Endodermal cell (in vitro differentiated cells): ENCODE results near the gene PIP4K2C. TPM values are rescaled to one million over a fixed set of nuclear protein-coding genes. Genes with fewer than 3 reads are reported as not detected.

ENCODE experiments used
- DNase-seq: peaks from one replicate; pipeline ENCODE4 v3.0.0-alpha.2; 2017
- H3K27ac ChIP-seq: 2 replicates; pipeline ENCODE4 v1.5.1; 2013; ENCODE audit warnings: mild to moderate bottlenecking, low read depth, low read length, moderate library complexity
- H3K27me3 ChIP-seq: 2 replicates; pipeline ENCODE4 v1.6.1; 2013; ENCODE audit warnings: mild to moderate bottlenecking, low read length, moderate library complexity; ENCODE audit not compliant: insufficient read depth, control insufficient read depth, poor library complexity, severe bottlenecking
- H3K36me3 ChIP-seq: 2 replicates; pipeline ENCODE4 v1.7.0; 2013; ENCODE audit warnings: mild to moderate bottlenecking, low read length, moderate library complexity; ENCODE audit not compliant: control insufficient read depth, insufficient read depth
- H3K4me1 ChIP-seq: one replicate; pipeline ENCODE4 v1.7.0; 2013; ENCODE audit warnings: low read length; ENCODE audit not compliant: control insufficient read depth, insufficient read depth
- H3K4me3 ChIP-seq: 2 replicates; pipeline ENCODE4 v1.5.1; 2013; ENCODE audit warnings: mild to moderate bottlenecking, low read length, moderate library complexity
- H3K9ac ChIP-seq: 2 replicates; pipeline ENCODE4 v1.6.1; 2013; ENCODE audit warnings: mild to moderate bottlenecking, low read length, moderate library complexity; ENCODE audit not compliant: poor library complexity, severe bottlenecking; ENCODE audit errors: extremely low read depth
- H3K9me3 ChIP-seq: 2 replicates; pipeline ENCODE4 v1.6.1; 2013; ENCODE audit warnings: mild to moderate bottlenecking, low read length, moderate library complexity; ENCODE audit not compliant: control insufficient read depth
- H3K27ac Mint-ChIP-seq: 2 replicates; pipeline ENCODE4 v1.8.0; 2020; ENCODE audit warnings: mixed read lengths
- H3K27me3 Mint-ChIP-seq: 2 replicates; pipeline ENCODE4 v1.8.0; 2021; ENCODE audit warnings: mild to moderate bottlenecking, mixed read lengths; ENCODE audit not compliant: insufficient read depth
- H3K36me3 Mint-ChIP-seq: 2 replicates; pipeline ENCODE4 v1.8.0; 2020; ENCODE audit warnings: low read depth, mixed read lengths
- H3K4me1 Mint-ChIP-seq: 2 replicates; pipeline ENCODE4 v1.8.0; 2020; ENCODE audit warnings: mixed read lengths
- H3K4me3 Mint-ChIP-seq: 2 replicates; pipeline ENCODE4 v1.8.0; 2020; ENCODE audit warnings: mild to moderate bottlenecking, moderate library complexity, mixed read lengths
- H3K9me3 Mint-ChIP-seq: 2 replicates; pipeline ENCODE4 v1.8.0; 2020; ENCODE audit warnings: mild to moderate bottlenecking, mixed read lengths
- WGBS, 2 experiments: methylation state at CpG; one replicate each; pipeline versions ENCODE4 v1.1.5 to v1.1.7; 2013; ENCODE audit warnings: missing lambda C conversion rate in 2 of 2, mixed read lengths in 1 of 2; ENCODE audit not compliant: insufficient coverage in 1 of 2, insufficient read length in 1 of 2; 5-methylcytosine and 5-hydroxymethylcytosine counted together
- total RNA-seq, 2 donors: library from RNA; stranded (reverse); fragmentation: NEBNext Ultra II Directional in 1 of 2; extraction: Animal tissue kit (Norgen Biotek cat#: 25700) in 1 of 2; gene quantifications; 2 replicates in 1 of 2; 3 replicates in 1 of 2; pipeline ENCODE4 v1.2.1, GENCODE V29; 2021
- TF ChIP-seq, protein P1 (sequence below): fragments of 200-600 bp; sonication (generic); conservative IDR thresholded peaks from 2 replicates; pipeline ENCODE4 v1.5.0; 2021; ENCODE audit warnings: antibody characterized with exemption, mild to moderate bottlenecking

PIP4K2C gene
- total RNA-seq, 2 donors from 2014 or later: 40.9 to 45.5 TPM

DNA sequence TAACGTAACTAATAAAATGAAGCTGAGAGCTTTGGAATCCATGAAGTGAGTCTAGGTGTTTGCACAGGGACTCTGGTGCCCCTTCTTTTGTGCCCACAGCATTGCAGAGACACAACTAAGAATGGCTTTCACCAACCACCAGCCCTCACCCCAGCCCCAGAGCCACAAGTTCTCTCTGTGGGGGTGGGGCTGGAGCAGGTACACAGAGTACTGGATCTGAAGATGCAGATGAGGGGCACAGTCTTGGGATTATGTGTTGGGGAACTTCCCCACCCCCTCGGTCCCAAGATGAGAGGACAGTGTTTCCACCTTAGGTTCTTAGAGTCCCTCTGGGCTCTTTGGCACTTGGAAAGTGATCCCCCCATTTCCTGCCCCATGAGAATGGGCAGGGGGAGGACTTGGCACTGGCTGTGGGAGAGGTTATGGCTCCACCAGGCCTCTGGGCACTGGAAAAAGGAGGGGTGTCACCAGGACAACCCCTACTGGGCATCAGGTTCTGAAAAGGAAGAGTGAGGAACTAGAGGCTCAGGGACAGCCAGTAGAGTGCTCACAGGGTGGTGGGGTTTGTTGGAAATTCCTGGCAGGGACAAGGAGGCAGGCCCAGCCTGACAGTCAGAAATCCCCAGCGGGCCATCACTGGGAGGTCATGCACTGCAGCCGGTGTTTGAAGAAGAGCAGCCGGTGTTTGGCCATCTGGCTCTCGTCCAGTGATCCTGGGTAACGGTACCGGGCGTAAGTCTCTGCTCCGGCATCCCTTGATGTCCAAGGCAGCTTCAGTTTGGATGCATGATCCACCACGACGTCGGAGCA lies 35.3 kb downstream of the PIP4K2C start:
- Histone ChIP-seq H3K9me3 (no peaks in the 10 kb centered on the region), H3K4me3 (no peak overlapping the region), H3K36me3 (no peaks in the 10 kb centered on the region), H3K27ac (no peak overlapping the region), H3K9ac (no peak overlapping the region), H3K4me1 (no peaks in the 10 kb centered on the region), H3K27me3 (peaks cover 99% of the 10 kb centered on the region)
- Mint-ChIP-seq H3K27ac (no peak overlapping the region), H3K36me3 (no peaks in the 10 kb centered on the region), H3K9me3 (no peaks in the 10 kb centered on the region), H3K4me3 (no peak overlapping the region), H3K27me3 (peaks cover 100% of the 10 kb centered on the region), H3K4me1 (peaks cover 10% of the 10 kb centered on the region)
- TF ChIP-seq, protein P1, sequence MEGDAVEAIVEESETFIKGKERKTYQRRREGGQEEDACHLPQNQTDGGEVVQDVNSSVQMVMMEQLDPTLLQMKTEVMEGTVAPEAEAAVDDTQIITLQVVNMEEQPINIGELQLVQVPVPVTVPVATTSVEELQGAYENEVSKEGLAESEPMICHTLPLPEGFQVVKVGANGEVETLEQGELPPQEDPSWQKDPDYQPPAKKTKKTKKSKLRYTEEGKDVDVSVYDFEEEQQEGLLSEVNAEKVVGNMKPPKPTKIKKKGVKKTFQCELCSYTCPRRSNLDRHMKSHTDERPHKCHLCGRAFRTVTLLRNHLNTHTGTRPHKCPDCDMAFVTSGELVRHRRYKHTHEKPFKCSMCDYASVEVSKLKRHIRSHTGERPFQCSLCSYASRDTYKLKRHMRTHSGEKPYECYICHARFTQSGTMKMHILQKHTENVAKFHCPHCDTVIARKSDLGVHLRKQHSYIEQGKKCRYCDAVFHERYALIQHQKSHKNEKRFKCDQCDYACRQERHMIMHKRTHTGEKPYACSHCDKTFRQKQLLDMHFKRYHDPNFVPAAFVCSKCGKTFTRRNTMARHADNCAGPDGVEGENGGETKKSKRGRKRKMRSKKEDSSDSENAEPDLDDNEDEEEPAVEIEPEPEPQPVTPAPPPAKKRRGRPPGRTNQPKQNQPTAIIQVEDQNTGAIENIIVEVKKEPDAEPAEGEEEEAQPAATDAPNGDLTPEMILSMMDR: no peak
- WGBS, 2 experiments: 86 to 100% methylated on average over 4 to 13 of the region's 13 CpGs
- DNase-seq: peak; percentile 46

DNA sequence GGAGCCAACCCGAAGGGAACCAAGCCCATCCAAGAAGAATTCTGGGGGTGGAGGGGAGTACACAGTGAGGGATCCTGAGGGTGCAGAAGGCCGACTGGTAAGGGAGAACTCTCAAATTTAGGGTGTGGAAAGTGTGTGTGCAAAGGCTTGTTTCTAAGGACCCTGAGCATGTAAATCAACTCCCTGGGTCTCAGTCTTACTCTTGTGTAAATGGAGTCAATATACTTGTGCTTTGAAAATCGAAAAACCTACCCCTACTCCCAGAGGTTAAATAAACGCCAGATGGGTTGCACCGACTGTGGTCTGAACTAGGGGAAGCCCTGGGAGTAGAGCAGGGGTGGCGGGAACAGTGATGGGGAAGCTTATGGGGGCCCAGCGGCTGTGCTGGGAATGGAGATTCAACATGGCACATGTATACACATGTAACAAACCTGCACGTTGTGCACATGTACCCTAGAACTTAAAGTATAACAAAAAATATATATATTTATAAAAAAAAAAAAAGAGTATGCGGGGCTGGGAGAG lies 36.0 kb downstream of the PIP4K2C start:
- H3K4me1 ChIP-seq: no peaks in the 10 kb centered on the region
- 85% methylated on average over 7 of the region's 9 CpGs; no CpG with 5 or more reads in 1 of the 2 experiments for WGBS, 2 experiments
- H3K4me3 ChIP-seq: no peak overlapping the region
- H3K27me3 ChIP-seq: peaks cover 99% of the 10 kb centered on the region
- Mint-ChIP-seq H3K4me1 (peaks cover 5% of the 10 kb centered on the region), H3K27me3 (peaks cover 100% of the 10 kb centered on the region), H3K9me3 (no peaks in the 10 kb centered on the region), H3K27ac (no peak overlapping the region), H3K36me3 (no peaks in the 10 kb centered on the region), H3K4me3 (no peak overlapping the region)
- no peaks in the 10 kb centered on the region for H3K36me3 ChIP-seq
- no peak overlapping the region for H3K27ac ChIP-seq
- H3K9me3 ChIP-seq: no peaks in the 10 kb centered on the region
- DNase-seq: no peak
- TF ChIP-seq, protein P1: no peak
- no peak overlapping the region for H3K9ac ChIP-seq

DNA sequence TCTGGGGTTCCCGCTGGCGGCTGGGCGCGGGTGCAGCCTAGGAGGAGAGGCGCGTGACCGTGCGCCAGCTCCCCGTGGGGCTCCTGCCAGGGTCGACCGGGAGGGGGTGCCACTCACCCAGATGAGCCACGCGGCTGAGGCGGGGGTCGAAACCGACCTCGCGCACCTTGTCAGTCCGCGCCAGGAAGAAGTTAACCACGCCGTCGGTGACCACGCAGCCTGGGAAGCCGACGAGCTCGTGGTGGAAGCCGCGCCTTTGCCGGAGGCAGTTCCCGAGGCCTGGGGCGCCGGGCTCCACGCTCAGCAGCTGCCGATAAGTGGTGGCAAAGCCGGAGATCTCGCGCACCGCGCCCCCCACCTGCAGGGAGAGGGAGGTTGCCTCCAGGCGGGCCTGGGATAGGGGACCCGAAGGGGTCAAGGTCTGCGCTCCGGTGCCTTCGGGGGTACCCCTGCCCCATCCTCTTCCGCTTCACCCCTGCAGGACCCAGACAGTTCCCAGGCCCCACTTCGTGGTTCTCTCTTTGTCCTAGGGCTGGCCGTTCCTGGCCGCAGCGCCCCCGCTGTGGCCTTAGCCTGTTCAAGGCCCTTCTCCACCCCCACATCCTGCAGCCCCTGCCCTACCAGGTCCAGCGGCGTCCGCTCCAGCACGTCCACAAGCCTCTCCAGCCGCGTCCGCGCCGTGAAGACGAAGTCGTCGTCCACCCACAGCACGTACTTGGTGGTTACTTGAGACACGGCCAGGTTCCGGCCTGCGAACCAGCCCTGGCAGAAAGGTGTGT lies 36.7 kb downstream of the PIP4K2C start:
- Mint-ChIP-seq H3K27me3 (peaks cover 99% of the 10 kb centered on the region), H3K36me3 (no peaks in the 10 kb centered on the region), H3K27ac (no peak overlapping the region), H3K4me1 (peaks cover 2% of the 10 kb centered on the region), H3K4me3 (peak overlapping the region; percentile 22), H3K9me3 (no peaks in the 10 kb centered on the region)
- Histone ChIP-seq H3K27ac (no peak overlapping the region), H3K9me3 (no peaks in the 10 kb centered on the region), H3K4me1 (no peaks in the 10 kb centered on the region), H3K9ac (no peak overlapping the region), H3K4me3 (no peak overlapping the region), H3K27me3 (peaks cover 99% of the 10 kb centered on the region), H3K36me3 (no peaks in the 10 kb centered on the region)
- TF ChIP-seq, protein P1: peak; percentile 51
- 60 to 68% methylated on average over 23 to 67 of the region's 67 CpGs for WGBS, 2 experiments
- peak; percentile 81 for DNase-seq
